ENCODE measurements around the gene RPRD1B.
A peak's percentile ranks its signal among the peaks of the same experiment; 100 is the strongest.
"Not testable (repeated sequence)": the region's sequence is repeated elsewhere in the genome, so short reads cannot be mapped to it uniquely, and the experiment has no call there.

The RPRD1B gene

GRCh38 chr20:38093641-38094077 lies 60.1 kb downstream of the RPRD1B start:
- no peak for DNase-seq (ENCODE audit: low read depth, low spot score)
- H3K27ac ChIP-seq = peak overlapping the region; percentile 70

- DNase-seq (ENCODE audit: low read depth, low spot score) = no peak
- H3K27ac ChIP-seq = peak overlapping the region; percentile 70
These were observed 60.9 kb downstream of the RPRD1B start for GRCh38 chr20:38094373-38094891.

GRCh38 chr20:38095017-38095686 lies 61.6 kb downstream of the RPRD1B start:
- DNase-seq (ENCODE audit: low read depth, low spot score) = no peak
- peak overlapping the region; percentile 70 for H3K27ac ChIP-seq

DNA sequence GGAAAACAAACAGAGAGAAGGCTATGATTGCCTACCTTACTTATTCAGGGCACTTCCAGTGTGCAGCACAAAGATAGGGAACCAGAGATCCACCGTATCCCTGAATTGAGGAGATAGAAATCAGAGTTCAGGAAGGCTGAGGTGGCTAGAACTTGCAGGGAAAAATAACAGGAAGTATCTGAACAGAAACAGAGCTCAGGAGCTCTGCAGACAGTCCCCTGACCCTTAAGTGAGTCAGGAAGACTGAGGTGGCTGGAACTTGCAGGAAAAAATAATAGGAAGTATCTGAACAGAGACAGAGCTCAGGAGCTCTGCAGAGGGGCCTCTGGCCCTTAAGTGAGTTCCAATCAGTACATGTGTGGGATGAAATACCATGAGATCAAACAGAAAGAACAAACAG lies 65.4 kb downstream of the RPRD1B start:
- H3K27ac ChIP-seq = no peak overlapping the region
- DNase-seq (ENCODE audit: low read depth, low spot score) = no peak

DNA sequence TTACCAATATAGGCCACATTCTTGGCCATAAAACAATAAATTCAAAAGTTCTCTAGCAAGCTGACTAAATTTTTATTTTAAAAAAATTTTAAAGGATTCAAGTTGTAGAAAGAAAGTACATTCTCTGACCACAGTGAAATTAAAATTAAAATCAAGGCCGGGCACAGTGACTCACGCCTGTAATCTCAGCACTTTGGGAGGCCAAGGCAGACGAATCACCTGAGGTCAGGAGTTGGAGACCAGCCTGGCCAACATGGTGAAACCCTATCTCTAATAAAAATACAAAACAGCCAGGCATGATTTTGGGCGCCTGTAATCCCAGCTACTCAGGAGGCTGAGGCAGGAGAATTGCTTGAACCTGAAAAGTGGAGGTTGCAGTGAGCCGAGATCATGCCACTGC lies 68.7 kb downstream of the RPRD1B start:
- H3K27ac ChIP-seq; DNase-seq (ENCODE audit: low read depth, low spot score): not testable (repeated sequence)

DNA sequence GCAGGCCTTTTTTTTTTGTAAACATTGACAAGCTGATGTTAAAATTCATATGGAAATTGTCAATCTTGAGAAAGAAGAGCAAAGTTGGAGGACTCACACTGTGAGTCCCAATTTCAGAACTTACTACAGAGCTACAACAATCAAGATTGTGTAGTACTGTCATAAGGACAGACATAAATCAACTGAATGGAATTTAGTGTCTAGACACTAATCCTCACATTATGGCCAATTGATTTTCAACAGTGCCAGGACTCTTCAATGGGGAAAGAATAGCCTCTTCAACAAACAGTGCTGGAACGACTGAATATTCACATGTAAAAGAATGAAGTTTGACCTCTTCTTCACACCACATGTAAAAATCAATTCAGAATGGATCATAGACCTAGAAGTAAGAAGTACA lies 70.7 kb downstream of the RPRD1B start:
- no peak overlapping the region for H3K27ac ChIP-seq

GRCh38 chr20:38106461-38106860 lies 72.9 kb downstream of the RPRD1B start:
- H3K27ac ChIP-seq = no peak overlapping the region
- DNase-seq (ENCODE audit: low read depth, low spot score) = no peak

More for the DNA sequence above, 70.7 kb downstream of the RPRD1B start:
- no peak for DNase-seq (ENCODE audit: low read depth, low spot score)

DNA sequence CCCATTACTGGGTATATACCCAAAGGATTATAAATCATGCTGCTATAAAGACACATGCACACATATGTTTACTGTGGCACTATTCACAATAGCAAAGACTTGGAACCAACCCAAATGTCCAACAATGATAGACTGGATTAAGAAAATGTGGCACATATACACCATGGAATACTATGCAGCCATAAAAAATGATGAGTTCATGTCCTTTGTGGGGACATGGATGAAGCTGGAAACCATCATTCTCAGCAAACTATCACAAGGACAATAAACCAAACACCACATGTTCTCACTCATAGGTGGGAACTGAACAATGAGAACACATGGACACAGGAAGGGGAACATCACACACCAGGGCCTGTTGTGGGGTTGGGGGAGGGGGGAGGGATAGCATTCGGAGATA lies 73.8 kb downstream of the RPRD1B start:
- not testable (repeated sequence) for DNase-seq (ENCODE audit: low read depth, low spot score); H3K27ac ChIP-seq

GRCh38 chr20:38107916-38108315 lies 74.4 kb downstream of the RPRD1B start:
- not testable (repeated sequence) for DNase-seq (ENCODE audit: low read depth, low spot score); H3K27ac ChIP-seq

DNA sequence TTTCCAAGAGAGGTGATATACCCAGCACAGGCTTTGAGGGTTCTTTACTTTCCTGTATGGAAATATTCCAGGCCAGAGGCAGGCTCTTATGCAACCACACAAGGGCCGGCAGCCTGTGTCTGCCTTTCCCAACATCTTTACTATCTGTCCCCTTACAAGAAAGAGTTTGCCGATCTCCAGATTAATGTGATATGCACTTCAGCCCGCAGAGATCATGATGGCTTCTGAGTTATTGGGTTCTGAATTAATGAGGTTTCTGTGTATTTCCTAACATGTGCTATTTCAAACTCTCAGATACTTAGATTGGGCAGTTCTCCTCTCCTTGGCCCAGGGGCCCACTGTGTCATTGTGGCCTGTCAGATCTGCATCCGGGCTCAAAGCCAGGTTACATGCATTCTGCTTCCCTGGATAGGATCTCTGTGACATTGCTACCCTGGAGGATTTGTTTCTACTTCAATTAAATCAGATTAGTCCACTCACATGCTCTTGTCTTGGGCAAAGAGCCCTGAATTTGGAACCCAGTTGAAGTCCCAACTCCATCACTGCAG lies 75.0 kb downstream of the RPRD1B start:
- DNase-seq (ENCODE audit: low read depth, low spot score) = no peak
- no peak overlapping the region for H3K27ac ChIP-seq

GRCh38 chr20:38108986-38109541 lies 75.5 kb downstream of the RPRD1B start:
- H3K27ac ChIP-seq = peak overlapping the region; percentile 49
- DNase-seq (ENCODE audit: low read depth, low spot score) = no peak

DNA sequence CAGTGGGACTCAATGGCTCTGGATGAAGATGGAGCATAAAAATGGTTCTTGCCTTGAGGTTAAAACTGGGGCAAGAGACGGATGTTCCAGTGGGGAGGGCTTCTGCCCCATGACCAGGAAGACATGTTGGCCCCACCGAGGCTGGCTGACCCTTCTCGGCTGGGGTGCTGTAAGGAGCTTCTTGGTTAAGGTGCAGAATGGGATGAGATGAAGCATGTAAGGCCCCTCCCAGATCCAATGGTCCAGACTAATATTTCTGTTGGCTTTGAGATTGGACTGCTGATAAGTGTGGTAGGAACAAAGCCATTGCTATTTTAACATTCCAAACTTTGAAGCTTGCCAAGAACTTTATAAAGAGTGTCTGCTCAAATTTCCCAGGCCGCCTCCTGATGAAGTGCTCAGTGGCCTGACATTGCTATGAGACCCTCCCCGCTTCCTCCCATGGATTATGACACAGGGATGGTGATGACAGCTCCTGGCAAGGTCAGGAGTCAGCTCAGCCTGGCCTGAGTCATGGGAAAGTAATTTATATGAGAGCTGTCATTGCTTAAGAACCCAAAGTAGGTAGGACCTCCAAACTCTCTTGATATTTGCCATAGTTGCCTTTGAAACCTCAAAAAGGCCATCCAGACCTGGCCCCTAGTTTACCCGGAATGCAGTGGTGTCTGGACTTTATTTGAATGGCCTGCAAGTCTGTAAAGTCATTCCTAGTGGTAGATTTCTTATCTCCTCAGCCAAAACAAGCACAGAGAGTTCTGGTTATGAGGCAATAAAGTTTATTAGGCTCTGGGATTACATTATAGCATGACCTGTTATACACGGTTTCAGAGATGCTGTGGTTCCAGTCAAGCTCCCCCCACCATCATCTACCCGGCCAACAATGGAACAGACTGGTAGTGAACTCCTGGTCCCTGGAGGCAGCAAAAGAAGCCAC lies 76.3 kb downstream of the RPRD1B start:
- peak; percentile 40 for DNase-seq (ENCODE audit: low read depth, low spot score)

DNA sequence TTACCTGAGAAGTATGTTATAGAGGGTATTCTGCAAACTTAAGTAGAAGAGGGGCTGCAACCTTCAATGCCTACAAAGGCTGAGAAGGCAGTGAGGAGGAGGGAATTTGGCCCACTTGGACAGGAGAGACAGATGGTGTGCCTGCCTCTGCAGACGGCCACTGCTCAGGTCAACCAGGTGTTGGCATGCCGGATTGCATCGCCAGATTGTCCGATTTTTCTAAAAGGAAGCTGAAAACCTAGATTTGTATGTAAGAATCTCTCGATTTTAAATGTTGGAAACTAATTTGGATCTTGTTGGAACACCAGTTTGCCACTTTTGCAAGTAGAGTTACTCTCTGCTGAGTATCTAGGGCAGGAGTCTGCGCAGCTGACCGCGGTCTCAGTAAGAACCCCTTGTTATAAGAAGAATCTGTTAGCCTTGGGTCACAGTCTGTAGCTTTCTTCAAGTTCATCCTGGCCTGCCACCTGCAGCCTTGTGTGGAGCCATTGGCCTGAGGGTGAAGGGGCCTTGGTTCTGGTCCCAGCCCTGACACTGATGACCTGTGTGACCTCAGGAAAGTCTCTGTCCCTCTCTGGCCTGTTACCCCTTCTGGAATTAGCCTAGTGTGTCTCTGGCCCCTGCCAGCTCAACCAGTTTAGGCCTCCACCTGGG lies 77.1 kb downstream of the RPRD1B start:
- DNase-seq (ENCODE audit: low read depth, low spot score) = no peak
- H3K27ac ChIP-seq = peak overlapping the region; percentile 49

More for the DNA sequence above, 76.3 kb downstream of the RPRD1B start:
- H3K27ac ChIP-seq = peak overlapping the region; percentile 49

DNA sequence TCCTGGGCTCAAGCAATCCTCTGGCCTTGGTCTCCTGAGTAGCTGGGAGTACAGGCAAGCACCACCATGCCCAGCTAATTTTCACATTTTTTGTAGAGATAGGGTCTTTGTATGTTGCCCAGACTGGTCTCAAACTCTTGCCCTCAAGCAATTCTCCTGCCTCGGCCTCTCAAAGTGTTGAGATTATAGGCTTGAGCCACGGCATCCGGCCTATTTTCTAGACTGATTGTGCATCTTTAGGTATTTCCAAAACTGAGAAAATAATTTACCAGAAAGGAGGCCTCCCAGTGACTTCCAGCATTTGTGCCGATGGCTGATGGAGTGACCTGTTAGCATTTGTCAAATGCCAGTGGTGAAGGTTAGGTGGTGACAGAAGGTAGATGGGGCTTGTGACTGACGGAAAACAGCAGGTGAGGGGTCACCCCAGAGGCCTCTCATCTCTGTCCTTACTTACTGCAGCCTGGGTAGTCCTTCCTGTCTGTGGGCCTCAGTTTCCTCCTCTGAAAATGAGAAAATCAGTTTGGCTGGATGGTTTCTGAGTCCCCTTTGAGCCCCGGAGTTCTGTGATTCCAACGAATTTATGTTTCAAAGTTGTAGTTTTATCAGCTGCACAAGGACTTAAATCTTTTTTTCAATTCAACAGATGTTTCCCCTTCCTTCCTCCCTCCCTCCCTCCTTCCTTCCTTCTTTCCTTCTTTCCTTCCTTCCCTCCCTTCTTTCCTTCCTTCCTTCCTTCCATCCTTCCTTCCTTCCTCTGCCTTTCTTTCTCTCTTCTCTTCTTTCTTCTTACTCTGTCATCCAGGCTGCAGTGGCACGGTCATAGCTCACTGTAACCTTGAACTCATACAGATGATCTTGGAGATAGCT lies 78.1 kb downstream of the RPRD1B start:
- DNase-seq (ENCODE audit: low read depth, low spot score) = no peak
- H3K27ac ChIP-seq = no peak overlapping the region

DNA sequence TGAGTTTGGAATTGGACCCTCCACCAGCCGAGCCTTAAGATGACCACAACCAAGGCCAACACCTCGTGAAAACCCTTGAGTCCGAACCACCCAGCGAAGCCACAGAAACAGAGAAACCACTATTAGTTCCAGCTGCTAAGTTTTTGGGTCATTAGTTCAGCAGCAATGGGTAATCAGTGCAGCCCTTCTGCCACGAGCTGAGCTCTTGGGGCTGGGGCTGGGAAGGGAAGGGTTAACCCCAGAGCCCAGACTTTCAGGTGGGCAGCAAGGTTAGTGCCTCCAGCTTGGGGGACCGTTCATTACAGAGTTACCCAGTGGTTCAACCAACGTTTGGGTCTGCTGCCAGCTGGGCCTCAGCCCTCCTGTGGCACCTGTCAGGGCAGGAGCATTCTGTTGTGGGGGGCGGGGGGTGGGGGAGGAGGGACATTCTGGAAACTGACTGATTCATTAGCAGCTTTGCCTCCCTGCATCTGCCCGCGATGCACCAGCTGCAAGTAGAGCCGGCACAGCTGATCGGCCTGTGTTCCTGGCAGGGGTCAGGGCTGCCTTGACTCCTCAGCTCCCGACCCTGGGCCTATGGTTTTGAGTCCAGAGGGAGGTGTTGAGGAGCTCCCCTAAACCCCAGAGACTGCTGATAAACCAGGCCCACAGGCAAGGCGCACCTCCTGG lies 78.8 kb downstream of the RPRD1B start:
- no peak overlapping the region for H3K27ac ChIP-seq
- no peak for DNase-seq (ENCODE audit: low read depth, low spot score)

GRCh38 chr20:38112930-38113294 lies 79.4 kb downstream of the RPRD1B start:
- H3K27ac ChIP-seq = no peak overlapping the region
- no peak for DNase-seq (ENCODE audit: low read depth, low spot score)

GRCh38 chr20:38113401-38114325 lies 80.1 kb downstream of the RPRD1B start:
- no peak overlapping the region for H3K27ac ChIP-seq
- DNase-seq (ENCODE audit: low read depth, low spot score) = no peak
